ENCODE data around the gene SLC39A9. TPM values are rescaled to one million over a fixed set of nuclear protein-coding genes. Genes with fewer than 3 reads are reported as not detected.

SLC39A9 gene
- total and polyA plus RNA-seq, 2 of the 4 experiments (the other 2 are of a cell fraction) = 41.4 to 168 TPM

DNA sequence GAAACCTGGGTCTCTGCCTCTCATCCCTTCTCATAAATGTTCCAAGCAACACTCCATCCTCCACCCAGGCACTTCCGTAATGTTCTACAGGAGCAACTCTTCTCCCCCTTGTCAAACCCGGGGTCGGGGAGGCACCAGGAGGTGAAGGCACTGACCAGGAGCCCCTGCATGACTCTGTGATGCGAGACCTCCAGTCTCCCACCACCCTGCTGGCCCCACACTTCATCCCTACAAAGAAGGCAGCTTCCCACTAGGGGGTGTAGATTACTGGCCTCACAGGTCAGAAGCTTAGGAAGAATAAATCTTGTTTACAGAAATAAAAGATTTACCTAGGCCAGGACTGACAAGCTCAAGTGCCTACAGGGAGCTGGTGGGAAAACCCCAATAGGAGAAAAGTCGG lies 47.6 kb upstream of the SLC39A9 start:
- Histone ChIP-seq H3K9me3 (ENCODE audit: control insufficient read depth, insufficient read depth, low read length) (no peaks in the 10 kb centered on the region), H3K18ac (ENCODE audit: low read depth, low read length) (no peak overlapping the region), H3K56ac (ENCODE audit: extremely low read depth, insufficient read depth, low read length) (no peak overlapping the region), H2AFZ (replicated peaks; ENCODE audit: low read length, poor library complexity) (no peak overlapping the region), H4K8ac (ENCODE audit: low read depth in 2 of 2, low read length in 2 of 2) (no peak overlapping the region), H2BK5ac (ENCODE audit: low read depth, low read length, poor library complexity, severe bottlenecking) (no peak overlapping the region), H3K36me3 (ENCODE audit: control insufficient read depth, insufficient read depth, low read length) (no peaks in the 10 kb centered on the region), H4K91ac (ENCODE audit: insufficient read depth, low read depth, low read length) (no peak overlapping the region), H3K9ac (ENCODE audit: low read depth, low read length) (no peak overlapping the region), H3K27me3 (ENCODE audit: control insufficient read depth, insufficient read depth, low read length) (peaks cover 27% of the 10 kb centered on the region), H2BK15ac (ENCODE audit: low read depth, low read length) (no peak overlapping the region), H3K79me1 (ENCODE audit: low read depth in 1 of 2, low read length in 2 of 2) (no peaks in the 10 kb centered on the region), H3K4me1 (ENCODE audit: control insufficient read depth, insufficient read depth, low read length) (peaks cover 2% of the 10 kb centered on the region), H3K27ac (ENCODE audit: insufficient read depth, low read length) (no peak overlapping the region), H3K9me1 (ENCODE audit: insufficient read depth, low read length) (no peaks in the 10 kb centered on the region), H4K20me1 (ENCODE audit: insufficient read depth, low read length) (no peaks in the 10 kb centered on the region), H3K23ac (ENCODE audit: low read depth, low read length) (no peak overlapping the region), H3K4me3 (ENCODE audit: insufficient read depth, low read depth, low read length) (no peak overlapping the region), H3K4me2 (ENCODE audit: low read depth, low read length) (no peak overlapping the region), H3K14ac (replicated peaks; ENCODE audit: low read depth, low read length) (no peak overlapping the region), H2AK5ac (ENCODE audit: low read depth, low read length) (no peak overlapping the region), H4K5ac (ENCODE audit: low read depth, low read length) (no peak overlapping the region), H2AK9ac (replicated peaks; ENCODE audit: low read depth, low read length, poor library complexity) (no peak overlapping the region), H3K4ac (ENCODE audit: low read depth, low read length) (no peak overlapping the region), H2BK120ac (ENCODE audit: low read depth, low read length) (no peak overlapping the region), H2BK20ac (ENCODE audit: low read depth, low read length) (no peak overlapping the region)
- BruUV-seq (replicated peaks) = no TSS peak
- intact Hi-C loops (cut with micrococcal nuclease) = no loop called here
- 71% methylated on average over 1 of the region's 5 CpGs; no CpG with 5 or more reads in 1 of the 2 experiments for WGBS, 2 experiments (ENCODE audit: extremely low coverage in 2 of 2, insufficient read length in 1 of 2)
- ChIA-PET CTCF (no interaction called here), POLR2A (ENCODE audit: unreplicated experiment) (no interaction called here)
- DNase-seq (no peak), ATAC-seq (ENCODE audit: low read depth) (no peak)
- in situ Hi-C loops (cut with MboI; ENCODE audit: low sequenced_read_pairs) = no loop called here
- dilution Hi-C loops (cut with HindIII; ENCODE audit: low sequenced_read_pairs, unreplicated experiment) = no loop called here
- TF ChIP-seq CEBPB (IDR thresholded peaks at IDR 0.05; ENCODE audit: low read depth, low read length) (no peak), SMC3 (IDR thresholded peaks at IDR 0.05; ENCODE audit: low read depth, low read length) (no peak), MXI1 (IDR thresholded peaks at IDR 0.05; ENCODE audit: borderline replicate concordance, low read depth, low read length) (no peak), POLR2A (IDR thresholded peaks at IDR 0.05; ENCODE audit: low read depth, low read length) (no peak), CHD1 (IDR thresholded peaks at IDR 0.05; ENCODE audit: low read depth, low read length) (no peak), RCOR1 (IDR thresholded peaks at IDR 0.05; ENCODE audit: insufficient replicate concordance, low read length) (no peak), RAD21 (IDR thresholded peaks at IDR 0.05; ENCODE audit: low read length) (no peak)
- TF ChIP-seq, protein P1, sequence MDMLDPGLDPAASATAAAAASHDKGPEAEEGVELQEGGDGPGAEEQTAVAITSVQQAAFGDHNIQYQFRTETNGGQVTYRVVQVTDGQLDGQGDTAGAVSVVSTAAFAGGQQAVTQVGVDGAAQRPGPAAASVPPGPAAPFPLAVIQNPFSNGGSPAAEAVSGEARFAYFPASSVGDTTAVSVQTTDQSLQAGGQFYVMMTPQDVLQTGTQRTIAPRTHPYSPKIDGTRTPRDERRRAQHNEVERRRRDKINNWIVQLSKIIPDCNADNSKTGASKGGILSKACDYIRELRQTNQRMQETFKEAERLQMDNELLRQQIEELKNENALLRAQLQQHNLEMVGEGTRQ (IDR thresholded peaks at IDR 0.05; ENCODE audit: low read depth, low read length) = no peak
